SU-DHL-6 (cell line): ENCODE results near the gene PSMB3.

Source experiments
- CTCF ChIP-seq: fragments of 200-600 bp; sonication (generic); IDR thresholded peaks from one replicate; pipeline ENCODE4 v1.5.1; 2017; ENCODE audit warnings: antibody characterized with exemption, mild to moderate bottlenecking, low read length, moderate library complexity; ENCODE audit not compliant: insufficient read depth, poor library complexity, severe bottlenecking
- EZH2phosphoT487 ChIP-seq: fragments of 200-600 bp; sonication (generic), shearing (Covaris generic); conservative IDR thresholded peaks from 2 replicates; pipeline ENCODE4 v1.6.1; 2018; ENCODE audit warnings: mild to moderate bottlenecking, antibody characterized with exemption, low read length, moderate library complexity, mixed read lengths

GRCh38 chr17:38725066-38725465 lies 27.5 kb upstream of the PSMB3 start:
- TF ChIP-seq CTCF (no peak), EZH2phosphoT487 (no peak)
